IPS DF 4.7 (cell line): ENCODE data around the gene PRSS8.
"Not testable (repeated sequence)": the region's sequence is repeated elsewhere in the genome, so short reads cannot be mapped to it uniquely, and the experiment has no call there.

ENCODE experiments used
- DNase-seq: peaks from one replicate; pipeline ENCODE4 v3.0.0-alpha.2; 2013; ENCODE audit warnings: low spot score; ENCODE audit errors: extremely low read depth

Gene PRSS8

DNA sequence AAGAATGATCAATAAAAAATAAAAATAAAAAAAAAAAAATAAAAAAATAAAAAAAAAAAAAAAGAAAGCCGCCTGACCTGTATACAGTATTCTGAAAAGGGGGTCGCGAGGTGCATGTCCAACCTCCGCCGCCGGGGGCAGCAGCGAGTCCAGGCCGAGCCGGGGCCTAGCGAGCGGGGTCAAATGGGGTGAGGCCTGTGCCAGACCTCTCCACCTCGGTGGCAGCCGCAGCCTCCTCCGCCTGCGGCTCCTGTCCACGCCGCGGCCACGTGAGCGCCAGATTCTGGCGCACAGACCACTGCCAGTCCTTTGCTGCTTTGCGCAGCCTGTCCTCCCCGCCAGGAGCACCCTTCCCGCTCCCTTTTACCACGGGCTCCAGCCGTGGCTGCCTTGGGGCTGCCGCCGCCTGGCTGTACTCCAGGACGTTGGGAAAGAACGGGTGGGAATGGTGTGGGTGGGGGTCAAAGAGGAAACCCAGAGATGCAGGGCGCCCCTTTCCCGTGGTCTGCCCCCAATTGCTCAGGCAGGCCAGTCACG is 29.8 kb downstream of the PRSS8 start:
- no peak for DNase-seq

DNA sequence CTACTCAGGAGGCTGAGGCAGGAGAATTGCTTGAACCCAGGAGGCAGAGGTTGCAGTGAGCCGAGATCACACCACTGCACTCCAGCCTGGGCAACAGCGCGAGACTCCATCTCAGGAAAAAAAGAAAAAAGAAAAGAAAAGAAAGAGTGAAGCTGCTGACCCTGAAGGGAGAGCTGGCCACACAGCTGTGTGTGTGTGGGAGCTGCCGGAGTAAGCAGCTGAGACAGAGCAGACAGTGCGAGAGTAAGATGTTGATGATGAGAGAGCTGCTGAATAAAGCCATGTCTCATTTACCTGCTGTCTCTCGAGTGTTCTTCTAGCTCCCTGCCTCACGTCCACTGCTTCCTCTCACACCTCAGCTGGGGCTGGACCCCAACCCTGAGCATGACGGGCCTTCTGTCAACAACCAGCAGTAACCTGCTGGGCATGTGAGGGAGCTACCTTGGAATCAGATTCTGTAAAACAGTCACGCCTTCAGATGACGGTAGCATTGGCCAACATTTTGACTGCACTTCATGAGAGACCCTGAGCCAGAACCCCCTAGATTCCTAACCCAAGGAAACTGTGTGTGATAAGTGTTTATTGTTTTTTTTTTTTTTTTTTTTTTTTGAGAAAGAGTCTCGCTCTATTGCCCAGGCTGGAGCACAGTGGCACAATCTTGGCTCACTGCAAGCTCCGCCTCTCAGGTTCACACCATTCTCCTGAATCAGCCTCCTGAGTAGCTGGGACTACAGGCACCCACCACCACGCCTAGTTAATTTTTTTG is 34.5 kb downstream of the PRSS8 start:
- not testable (repeated sequence) for DNase-seq

DNA sequence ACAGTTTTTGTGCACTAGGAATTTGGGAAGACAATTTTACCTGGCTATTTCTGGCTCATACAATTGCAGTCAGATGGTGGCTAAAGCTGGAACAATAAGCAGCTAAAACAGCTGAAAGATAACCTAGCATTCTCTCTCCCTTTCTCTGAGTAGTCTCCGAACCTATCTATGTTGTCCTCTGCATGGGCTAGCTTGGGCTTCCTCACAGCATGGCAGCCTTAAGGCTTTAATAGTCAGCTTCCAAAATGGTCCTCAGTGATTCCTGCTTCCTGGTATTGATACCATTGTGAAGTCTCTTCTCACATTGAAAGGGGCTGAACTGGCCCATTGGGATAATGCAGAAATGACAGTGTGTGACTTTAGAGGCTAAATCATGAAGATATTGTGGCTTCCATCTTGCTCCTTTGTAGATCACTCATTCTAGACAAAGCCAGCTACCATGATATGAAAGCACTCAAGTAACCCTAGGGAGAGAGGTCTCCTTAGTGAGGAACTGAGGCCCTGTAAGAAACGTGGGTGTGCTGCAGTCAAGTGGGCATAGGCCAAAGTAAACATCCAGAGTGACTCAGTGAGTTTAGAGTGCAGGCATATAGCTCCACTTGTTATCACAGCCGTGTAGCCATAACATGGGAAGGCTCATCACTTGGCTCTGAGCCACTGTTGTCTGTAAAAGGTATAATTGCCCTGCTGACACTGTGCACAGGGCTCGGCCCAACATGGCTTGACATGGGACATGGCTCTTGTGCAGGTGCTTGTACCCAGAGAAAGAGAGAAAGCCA is 35.5 kb downstream of the PRSS8 start:
- no peak for DNase-seq

DNA sequence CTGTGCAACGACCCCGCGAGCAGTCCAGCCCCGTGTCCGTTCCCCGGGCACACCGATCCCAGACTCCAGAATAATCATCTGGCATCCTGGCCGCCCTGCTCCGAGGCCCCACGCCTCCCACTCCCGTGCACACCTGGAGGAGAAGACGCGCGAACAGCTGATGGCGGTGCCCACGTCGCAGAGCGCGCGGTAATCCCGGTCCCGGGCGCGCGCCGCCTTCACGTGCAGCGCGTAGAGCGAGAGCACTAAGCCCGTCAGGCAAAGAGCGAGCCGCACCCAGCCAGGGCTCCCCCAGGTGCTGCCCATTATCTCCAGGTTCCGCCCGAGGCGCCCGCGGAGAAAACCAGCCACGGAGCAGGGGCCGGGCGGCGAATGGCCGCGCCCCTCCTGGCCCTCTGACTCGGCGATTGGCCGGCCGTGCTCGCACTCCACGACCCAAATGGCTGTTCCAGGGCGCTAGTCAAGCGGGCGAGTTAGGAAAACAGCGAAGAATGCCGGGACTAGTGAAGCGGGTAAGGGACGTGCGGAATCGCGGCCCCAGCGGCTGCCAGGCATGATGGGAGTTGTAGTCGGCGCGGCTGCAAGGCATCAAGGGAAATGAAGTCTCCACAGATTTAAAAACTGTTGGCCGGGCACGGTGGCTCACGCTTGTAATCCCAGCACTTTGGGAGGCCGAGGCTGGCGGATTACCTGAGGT is 41.0 kb downstream of the PRSS8 start, which contains the start of gene VKORC1:
VKORC1 (minus strand) TSS at position 374 of the 697 bp plus-strand sequence; CDS start at position 306, 68 bp downstream.
- DNase-seq = no peak

DNA sequence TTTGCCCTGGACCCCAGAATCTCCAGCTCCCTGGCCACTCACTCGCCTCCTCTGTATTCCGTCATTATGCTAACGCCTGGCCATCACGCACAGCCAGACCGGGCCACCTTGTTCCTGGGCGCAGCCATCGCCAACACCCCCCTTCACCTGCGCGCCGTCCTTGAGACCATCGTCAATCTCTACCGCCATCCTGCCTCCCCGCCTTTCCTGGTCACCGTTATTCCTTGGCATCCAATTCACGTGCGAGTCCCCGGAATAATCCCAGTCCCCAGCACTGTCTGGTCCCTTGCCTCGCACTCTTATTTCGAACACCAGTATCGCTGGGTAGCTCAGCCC is 41.5 kb downstream of the PRSS8 start:
- no peak for DNase-seq

DNA sequence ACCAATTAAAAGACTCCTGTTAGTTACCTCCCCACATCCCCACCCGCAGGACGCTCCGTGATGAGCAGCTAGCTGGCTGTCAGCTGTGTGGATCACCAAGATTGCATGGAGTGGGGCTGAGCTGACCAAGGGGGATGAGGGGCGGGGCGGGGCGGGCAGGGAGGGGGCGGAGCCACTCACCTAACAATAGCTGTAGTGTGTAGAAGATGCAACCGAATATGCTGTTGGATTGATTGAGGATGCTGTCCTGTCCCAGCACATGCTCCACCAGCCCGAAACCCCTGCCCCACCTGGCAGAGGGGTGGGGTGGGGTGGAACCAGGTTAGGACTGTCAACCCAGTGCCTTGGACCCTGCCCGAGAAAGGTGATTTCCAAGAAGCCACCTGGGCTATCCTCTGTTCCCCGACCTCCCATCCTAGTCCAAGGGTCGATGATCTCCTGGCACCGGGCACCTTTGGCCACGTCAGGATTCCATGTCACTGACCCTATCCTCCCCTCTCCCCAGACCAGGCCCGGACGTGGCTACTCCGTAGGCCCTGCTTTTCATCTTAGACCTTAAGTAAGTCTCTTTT is 42.3 kb downstream of the PRSS8 start:
- DNase-seq = no peak

DNA sequence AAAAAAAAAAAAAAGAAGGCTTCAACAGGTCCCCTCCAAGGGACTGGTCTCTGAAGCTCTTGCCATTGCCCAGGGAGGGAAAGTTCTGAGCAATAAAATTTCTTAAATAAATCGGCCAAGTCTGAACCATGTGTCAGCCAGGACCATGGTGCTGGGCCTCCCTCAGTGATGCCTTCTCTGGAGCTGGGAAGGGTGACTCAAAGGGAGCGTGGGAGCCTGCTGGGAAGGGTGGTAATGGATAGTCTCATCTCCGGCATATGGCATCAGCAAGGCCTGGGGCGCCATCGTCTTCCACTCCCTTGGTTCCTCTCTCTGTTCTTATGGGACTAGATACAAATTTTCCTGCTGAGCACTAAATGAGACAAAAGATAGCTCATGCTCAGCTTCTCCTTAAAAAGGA is 43.2 kb downstream of the PRSS8 start:
- DNase-seq = no peak

DNA sequence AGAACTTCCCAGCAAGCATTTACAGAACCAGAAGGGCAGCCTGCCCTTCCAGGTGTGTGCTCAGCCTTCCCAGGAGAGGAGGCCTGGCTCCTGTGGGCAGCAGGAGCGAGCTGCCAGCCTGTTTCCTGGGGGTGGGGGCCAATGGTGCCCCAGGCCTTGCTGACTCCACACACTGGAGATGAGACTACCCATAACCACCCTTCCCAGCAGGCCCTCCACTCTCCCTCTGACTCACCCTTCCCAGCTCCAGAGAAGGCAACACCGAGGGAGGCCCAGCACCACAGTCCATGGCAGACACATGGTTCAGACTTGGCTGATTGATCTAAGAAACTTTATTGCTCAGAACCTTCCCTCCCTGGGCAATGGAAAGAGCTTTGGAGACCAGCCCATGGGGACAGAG is 45.0 kb downstream of the PRSS8 start:
- DNase-seq = no peak

DNA sequence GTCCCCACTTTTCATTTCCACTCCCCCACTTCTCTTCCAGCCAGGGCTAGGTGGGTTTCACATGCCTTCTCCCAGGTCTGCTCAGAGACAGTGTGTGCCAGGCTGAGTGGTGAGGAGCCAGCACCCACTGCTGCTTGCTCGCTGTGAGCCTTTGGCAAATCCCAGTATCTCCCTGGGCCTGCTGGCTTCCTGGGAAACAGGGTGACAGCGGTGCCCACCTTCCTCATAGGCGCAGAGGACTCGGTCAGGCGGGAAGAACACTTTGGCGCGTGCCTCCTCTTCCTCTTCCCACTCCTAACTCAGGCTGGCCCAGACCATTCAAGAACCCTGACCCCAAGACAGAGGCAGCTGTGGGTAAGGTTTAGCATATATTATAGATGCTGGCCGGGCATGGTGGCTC is 46.3 kb downstream of the PRSS8 start:
- DNase-seq = no peak

DNA sequence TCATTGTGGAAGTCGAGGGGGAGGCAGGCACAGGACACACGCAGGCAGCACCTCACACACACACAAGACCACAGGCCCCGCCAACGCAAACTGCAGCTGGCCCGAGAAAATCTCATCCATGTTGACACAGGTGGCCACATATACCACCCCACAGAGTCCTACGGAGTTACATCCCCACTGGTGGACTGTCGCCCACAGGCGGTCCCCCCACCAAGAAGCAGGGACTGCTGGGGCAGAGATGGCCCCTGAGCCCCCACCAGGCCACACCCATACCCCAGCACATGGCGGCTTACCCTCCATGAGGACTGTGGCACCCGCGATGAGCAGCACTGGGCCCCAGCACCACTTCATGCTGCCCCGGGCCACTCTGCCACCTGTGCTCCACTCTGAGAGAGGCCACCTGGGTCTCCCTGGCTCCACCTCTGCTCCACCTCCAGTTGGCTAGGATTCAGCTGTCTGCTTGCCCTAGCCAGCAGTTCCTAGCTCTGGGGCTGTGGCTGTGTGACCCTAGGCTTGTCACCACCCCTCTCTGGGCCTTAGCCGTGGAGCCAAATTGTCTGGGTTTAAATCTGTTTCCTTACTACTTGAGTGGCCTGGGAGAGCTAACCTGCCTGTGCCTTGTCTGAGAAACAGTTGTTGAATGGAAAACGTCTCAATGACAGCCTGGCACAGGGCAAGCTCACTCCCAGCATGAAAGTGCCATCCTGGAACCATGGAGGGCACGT is 46.9 kb downstream of the PRSS8 start, which contains the start of gene PRSS53:
PRSS53 (minus strand) TSS at position 485 of the 725 bp plus-strand sequence; CDS start at position 351, 134 bp downstream.
- no peak for DNase-seq

DNA sequence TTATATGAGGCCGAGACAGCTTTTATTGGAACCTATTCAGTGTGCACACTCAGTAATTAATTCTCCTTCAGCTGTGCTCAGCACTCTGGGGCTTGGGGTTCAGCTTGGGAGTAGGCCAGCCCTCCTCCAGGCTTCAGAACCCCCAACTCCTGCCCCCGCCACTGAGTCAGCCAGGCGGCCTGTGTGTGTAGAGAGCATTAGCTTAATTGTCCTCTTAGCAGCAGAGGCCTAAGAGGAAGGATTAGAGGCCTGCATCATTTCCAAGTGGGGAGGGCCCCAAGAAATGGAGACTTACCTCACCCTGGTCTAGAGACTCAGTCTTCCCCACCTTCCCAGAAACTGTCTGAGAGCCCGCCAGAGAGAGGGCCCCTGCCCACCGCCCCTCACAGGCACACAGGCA is 47.6 kb downstream of the PRSS8 start:
- no peak for DNase-seq

DNA sequence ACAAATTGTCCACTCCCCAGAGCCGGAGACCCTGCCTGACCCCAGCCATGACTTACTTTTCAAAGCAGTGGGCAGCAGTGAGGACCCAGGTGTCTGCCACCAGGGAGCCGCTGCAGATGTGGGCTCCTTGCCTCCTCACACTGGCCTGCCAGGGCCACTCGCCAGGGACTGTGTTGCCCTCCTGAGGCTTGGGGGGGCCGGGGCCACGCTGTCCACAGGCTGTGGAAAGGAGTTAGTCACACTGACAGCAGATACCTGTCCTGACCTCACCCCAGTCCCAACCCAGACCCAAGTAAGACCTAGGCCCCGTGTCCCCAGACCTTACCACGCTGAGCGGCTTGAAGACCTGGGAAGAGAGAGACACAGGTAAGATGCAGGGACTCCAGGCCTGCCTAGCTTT is 48.0 kb downstream of the PRSS8 start:
- DNase-seq = no peak

DNA sequence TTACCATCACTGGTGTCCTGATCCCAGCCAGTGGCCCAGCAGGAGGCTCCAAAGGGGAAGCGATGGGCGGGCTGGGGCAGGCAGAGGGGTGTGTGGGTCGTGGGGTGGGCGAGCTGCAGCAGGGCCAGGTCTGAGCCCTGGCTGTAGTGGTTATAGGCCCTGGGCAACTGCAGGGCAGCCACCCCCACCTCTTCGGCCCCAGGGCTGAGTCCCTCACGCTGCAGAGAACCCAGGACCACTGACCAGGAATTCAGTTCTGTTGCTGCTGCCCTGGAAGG is 49.0 kb downstream of the PRSS8 start:
- no peak for DNase-seq

DNA sequence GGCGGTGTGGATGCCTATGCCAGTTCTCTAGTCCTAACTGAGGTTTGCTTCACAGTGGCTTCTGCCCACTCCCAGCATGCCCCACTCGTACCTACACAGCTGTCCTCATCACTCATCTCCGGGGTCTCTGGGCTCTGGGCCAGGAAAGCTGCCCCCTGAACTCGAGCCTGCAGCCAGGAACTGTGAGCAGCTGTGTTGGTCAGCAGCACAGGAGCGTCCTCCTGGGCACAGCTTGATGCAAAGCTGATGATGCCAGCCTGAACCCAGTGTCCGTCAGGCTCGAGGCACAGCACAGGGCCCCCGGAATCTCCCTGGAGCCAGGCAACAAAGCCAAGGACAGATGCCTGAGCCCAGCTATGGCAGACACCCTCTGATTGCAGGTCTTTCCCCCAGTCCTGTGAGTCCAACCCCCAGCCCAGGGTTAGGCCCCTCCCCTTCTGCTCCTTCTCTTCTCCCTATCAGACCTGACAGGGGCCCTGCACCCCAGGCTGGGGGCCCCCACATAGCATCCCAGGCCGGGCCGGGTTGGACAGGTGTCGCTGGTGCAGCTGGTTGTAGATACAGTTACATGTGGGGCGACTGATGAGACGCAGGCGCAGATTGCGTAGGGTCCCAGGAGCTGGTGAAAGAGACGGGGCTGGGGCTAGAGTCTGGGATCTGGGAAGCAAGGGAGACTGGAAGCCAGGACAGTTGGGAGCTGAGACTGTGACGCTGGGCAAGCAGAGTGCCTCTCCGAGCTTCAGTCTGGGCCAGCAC is 49.5 kb downstream of the PRSS8 start:
- no peak for DNase-seq

DNA sequence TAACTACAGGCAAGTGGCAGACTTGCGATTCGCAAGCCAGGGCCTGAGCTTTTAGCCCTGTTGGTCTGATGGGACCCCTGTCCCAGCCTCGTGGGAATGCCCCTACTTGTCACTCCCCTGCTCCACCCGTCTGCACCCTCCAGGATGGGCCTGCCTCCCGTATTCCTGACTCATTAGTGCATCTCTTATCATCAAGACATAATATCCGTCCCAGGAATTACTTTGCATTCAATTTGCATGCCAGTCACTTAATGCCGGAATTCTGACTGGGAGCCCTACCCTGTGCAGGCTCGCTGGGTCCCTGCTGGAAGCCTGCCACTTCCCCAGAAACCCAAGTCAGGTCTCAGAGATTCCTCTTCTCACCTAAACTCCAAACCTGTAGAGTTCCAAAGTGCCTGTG is 50.1 kb downstream of the PRSS8 start:
- no peak for DNase-seq

DNA sequence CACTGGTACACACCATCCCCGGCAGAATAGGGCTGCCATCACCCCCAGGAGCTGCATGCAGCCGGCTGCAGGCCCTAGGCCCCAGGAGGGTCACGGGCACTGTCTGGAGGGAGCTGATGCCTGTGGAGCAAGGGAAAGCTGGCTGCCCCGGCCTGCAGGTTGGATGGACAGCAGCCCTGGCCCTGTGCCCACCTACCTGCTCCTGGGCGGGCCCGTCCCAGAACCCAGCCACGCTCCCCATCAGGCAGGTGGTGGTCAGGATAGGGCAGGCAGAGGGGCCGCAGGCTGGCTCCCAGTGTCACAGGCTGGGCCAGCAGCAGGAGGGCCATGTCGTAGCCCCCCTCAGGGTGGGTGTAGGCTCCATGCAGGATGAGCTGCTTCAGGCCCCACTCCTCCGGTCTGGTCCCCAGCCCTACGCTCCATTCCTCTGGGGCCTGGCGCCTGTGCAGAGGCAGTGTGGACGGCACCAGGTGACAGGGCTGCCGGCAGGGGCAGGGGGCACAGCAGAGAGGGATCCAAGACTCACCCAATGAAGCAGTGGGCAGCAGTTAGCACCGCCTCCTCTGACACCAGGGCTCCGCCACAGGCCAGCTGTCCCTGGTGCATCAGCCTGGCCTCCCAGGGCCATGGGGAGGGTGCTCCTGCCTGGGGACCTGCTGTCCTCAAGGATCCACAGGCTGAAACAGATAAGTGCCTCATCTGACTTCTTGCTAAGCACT is 50.8 kb downstream of the PRSS8 start:
- DNase-seq = no peak

DNA sequence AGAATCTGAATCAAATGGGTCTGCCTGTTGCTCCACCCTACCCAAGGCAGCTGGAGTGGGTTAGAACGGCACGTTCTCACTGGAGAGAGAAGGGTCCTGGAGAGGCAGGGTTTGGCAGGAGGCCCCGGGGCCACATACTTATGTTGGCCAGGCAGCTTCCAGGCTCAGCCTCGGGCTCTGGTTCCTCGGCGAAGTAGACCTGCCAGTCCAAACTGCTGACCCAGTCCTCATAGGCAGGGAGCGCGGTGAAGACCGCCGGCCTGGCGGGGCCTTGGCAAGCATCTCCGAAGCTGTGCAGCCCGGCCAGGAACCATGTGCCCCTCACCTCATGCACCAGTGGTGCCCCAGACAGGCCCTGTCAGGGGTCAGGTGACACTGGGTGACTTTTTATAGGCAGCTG is 51.5 kb downstream of the PRSS8 start:
- no peak for DNase-seq

DNA sequence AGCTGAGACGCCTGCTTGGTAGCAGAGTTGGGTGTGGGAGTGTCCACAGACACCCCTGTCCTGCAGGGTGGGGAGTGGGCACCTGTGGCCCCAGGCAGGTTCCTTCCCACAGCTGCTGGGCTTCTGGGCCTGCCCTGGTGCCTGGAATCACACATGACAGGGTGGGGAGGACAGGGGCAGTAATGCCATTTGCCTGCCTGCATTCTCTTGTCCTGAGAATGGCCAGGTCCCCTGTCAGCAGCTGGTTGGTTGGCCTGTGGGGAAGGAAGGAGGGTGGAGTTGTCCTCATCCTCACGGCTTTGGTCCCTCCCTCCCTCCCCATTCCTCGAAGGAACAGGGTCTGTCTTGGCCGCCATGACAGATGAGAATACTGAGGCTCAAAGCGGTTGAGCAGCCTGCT is 52.0 kb downstream of the PRSS8 start:
- no peak for DNase-seq

DNA sequence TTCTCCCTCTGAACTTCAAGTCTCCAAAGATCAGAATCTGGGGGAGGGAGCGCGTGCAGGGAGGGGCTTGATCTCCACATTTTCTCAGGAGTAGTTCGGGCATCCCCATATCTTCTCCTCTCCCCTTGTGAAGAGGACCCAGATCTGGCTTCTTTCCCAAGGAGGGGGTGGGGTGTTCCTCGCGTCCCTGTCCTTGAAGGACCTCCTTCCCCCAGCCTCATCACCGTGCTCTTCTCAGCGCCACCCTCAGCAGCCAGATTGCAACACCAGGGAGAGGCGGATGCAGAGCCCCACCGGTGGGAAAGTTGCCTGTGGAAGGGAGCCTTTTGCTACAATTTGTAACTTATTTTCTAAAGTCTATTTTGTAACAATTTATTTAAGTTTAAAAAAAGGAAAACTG is 52.4 kb downstream of the PRSS8 start:
- no peak for DNase-seq
